ENCODE results near the gene PKLR.

DNA sequence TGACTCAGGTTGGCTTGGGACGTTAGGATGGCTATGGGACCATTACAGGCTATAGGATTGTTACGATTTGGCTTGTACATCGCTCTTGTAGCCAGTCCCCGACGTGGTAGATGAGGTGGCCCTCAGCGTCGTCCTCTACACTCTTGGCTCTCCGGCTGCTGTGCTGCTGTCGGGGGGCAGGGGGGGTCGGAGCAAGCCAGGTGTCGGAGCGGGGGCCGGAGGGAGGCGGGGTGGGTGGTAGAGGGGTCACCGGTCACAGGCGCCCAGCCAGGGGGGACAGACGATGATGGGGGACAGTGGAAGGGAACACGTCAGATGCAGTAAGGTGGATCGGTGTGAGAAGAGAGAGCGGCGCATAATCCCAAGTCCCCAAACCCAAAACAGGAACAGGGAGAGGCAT lies 32.6 kb downstream of the PKLR start:
- TF ChIP-seq, protein P1, sequence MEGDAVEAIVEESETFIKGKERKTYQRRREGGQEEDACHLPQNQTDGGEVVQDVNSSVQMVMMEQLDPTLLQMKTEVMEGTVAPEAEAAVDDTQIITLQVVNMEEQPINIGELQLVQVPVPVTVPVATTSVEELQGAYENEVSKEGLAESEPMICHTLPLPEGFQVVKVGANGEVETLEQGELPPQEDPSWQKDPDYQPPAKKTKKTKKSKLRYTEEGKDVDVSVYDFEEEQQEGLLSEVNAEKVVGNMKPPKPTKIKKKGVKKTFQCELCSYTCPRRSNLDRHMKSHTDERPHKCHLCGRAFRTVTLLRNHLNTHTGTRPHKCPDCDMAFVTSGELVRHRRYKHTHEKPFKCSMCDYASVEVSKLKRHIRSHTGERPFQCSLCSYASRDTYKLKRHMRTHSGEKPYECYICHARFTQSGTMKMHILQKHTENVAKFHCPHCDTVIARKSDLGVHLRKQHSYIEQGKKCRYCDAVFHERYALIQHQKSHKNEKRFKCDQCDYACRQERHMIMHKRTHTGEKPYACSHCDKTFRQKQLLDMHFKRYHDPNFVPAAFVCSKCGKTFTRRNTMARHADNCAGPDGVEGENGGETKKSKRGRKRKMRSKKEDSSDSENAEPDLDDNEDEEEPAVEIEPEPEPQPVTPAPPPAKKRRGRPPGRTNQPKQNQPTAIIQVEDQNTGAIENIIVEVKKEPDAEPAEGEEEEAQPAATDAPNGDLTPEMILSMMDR (IDR thresholded peaks at IDR 0.05), result no peak
- no peak for TF ChIP-seq EZH2 (IDR thresholded peaks at IDR 0.05)

Measured in neural progenitor cell (in vitro differentiated cells).